ENCODE measurements around the gene CYP11A1.

CYP11A1 gene

DNA sequence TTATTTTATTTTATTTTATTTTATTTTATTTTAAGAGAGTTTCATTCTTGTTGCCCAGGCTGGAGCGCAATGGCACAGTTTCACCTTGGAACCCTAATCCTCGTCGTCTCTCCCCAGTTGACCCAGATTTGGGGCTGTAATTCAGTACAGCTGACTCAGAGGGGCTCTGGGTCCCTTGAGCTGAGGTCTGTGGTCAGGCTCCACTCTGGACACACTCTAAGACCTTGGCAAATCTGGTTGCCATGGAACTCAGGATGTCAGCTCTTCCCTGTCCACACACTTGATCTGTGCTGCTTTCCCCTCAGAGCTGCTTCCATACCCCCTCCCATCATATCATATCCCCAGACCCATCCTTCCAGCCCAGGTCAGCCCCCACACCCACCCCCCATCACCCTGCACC is 675 bp upstream of the CYP11A1 start:
- Histone ChIP-seq H4K20me1 (ENCODE audit: insufficient read depth, low read length, poor library complexity, severe bottlenecking) (no peaks in the 10 kb centered on the region), H3K4me1 (ENCODE audit: insufficient read depth, low read length, poor library complexity, severe bottlenecking) (no peaks in the 10 kb centered on the region), H3F3A (ENCODE audit: low read depth) (no peaks in the 10 kb centered on the region), H3K79me2 (ENCODE audit: insufficient read depth, low read length) (no peaks in the 10 kb centered on the region), H3K9me3 (ENCODE audit: insufficient read depth, low read depth, low read length) (no peaks in the 10 kb centered on the region), H3K36me3 (ENCODE audit: insufficient read depth, low read length) (no peaks in the 10 kb centered on the region), H3K27me3 (ENCODE audit: insufficient read depth, low read length, poor library complexity, severe bottlenecking) (no peaks in the 10 kb centered on the region), H2AFZ (ENCODE audit: low read length) (no peak overlapping the region), H3K9ac (ENCODE audit: low read depth, low read length, poor library complexity, severe bottlenecking) (no peak overlapping the region), H3K9me2 (replicated peaks; ENCODE audit: low read depth, low read length) (no peaks in the 10 kb centered on the region), H3K4me3 (ENCODE audit: low read length, poor library complexity, severe bottlenecking) (no peak overlapping the region), H3K4me2 (ENCODE audit: low read depth, low read length, poor library complexity, severe bottlenecking) (no peak overlapping the region)
- no peak for TF ChIP-seq EZH2phosphoT487 (IDR thresholded peaks at IDR 0.05; ENCODE audit: borderline replicate concordance)
- TF ChIP-seq, protein P1, sequence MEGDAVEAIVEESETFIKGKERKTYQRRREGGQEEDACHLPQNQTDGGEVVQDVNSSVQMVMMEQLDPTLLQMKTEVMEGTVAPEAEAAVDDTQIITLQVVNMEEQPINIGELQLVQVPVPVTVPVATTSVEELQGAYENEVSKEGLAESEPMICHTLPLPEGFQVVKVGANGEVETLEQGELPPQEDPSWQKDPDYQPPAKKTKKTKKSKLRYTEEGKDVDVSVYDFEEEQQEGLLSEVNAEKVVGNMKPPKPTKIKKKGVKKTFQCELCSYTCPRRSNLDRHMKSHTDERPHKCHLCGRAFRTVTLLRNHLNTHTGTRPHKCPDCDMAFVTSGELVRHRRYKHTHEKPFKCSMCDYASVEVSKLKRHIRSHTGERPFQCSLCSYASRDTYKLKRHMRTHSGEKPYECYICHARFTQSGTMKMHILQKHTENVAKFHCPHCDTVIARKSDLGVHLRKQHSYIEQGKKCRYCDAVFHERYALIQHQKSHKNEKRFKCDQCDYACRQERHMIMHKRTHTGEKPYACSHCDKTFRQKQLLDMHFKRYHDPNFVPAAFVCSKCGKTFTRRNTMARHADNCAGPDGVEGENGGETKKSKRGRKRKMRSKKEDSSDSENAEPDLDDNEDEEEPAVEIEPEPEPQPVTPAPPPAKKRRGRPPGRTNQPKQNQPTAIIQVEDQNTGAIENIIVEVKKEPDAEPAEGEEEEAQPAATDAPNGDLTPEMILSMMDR (conservative IDR thresholded peaks at IDR 0.05; ENCODE audit: low read length) = no peak

DNA sequence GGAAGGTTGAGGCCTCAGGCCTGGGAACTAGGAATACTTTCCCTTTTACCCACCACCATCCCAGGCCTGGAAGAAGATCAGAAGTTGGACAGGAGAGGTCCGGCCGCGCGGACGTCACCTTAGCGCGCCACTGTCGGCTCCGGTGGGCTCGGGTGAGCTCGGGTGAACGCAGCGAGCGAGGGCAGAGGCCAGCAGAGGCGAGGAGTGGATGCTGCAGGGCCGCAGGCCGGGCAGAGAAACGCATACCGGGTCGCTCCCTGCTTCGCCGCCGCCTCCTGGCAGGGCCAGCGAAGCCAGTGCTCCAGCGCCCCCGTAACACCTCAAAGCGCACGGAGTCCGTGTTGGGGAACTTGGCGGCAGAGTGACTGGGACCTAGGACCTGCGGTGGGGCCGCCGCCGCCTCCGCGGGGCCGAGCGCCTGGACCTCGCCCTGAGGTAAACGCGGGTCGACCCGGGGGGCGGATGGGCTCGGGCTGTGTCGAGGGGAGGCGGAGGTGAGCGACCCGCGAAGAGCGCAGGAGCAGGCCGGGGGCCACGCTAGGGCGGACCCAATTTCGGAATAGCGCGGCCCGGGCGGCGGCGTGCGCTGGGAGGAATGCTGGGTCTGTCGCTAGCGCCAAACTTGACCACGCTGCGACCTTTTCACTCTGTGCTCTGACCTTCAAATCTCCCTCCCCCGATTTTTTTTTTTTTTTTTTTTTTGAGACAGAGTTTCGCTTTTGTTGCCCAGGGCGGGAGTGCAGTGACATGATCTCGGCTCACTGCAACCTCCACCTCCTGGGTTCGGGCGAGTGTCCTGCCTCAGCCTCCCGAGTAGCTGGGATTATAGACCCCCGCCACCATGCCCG is 1.6 kb downstream of the CYP11A1 start:
- Histone ChIP-seq H3K9ac (ENCODE audit: low read depth, low read length, poor library complexity, severe bottlenecking) (no peak overlapping the region), H3K4me3 (ENCODE audit: low read length, poor library complexity, severe bottlenecking) (no peak overlapping the region), H3K4me2 (ENCODE audit: low read depth, low read length, poor library complexity, severe bottlenecking) (no peak overlapping the region), H3K36me3 (ENCODE audit: insufficient read depth, low read length) (no peaks in the 10 kb centered on the region), H3K4me1 (ENCODE audit: insufficient read depth, low read length, poor library complexity, severe bottlenecking) (no peaks in the 10 kb centered on the region), H3K79me2 (ENCODE audit: insufficient read depth, low read length) (no peaks in the 10 kb centered on the region), H3K27me3 (ENCODE audit: insufficient read depth, low read length, poor library complexity, severe bottlenecking) (no peaks in the 10 kb centered on the region), H4K20me1 (ENCODE audit: insufficient read depth, low read length, poor library complexity, severe bottlenecking) (no peaks in the 10 kb centered on the region), H3K9me3 (ENCODE audit: insufficient read depth, low read depth, low read length) (no peaks in the 10 kb centered on the region), H3F3A (ENCODE audit: low read depth) (no peaks in the 10 kb centered on the region), H2AFZ (ENCODE audit: low read length) (no peak overlapping the region), H3K9me2 (replicated peaks; ENCODE audit: low read depth, low read length) (no peaks in the 10 kb centered on the region)
- TF ChIP-seq, protein P1 (conservative IDR thresholded peaks at IDR 0.05; ENCODE audit: low read length) = no peak
- TF ChIP-seq EZH2phosphoT487 (IDR thresholded peaks at IDR 0.05; ENCODE audit: borderline replicate concordance) = no peak

DNA sequence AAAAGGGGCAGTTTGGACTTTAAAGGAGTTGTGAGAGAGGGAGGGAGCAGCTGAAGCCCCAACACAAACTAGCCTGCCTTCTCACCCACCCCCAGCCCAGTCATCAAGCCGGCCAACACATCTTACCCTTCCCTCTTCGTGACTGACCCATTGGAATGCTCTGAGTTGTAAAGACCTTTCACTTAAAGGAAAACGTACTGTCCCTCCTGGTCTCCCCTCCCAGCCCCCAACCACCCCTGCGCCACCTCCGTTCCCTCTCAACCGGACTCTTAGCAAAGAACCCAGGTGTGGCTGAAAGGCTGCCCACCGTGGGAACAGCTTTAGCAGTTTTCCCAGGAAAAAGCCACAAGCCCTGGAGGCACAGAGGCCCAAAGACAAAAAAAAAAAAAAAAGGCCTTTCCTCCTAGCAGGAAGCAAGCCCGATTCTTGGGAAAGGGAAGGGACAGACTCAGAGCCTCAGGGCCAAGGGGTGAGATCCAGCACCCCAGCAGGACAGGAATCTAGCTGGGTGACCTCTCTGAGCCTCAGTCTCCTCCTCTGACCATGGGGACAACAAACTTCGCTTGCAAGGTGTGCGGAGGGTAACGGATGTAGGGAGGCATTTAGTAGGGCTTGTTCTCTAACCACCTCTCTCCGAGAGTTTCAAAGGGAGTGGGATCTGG is 2.4 kb downstream of the CYP11A1 start:
- Histone ChIP-seq H3K9me2 (replicated peaks; ENCODE audit: low read depth, low read length) (no peaks in the 10 kb centered on the region), H3K27me3 (ENCODE audit: insufficient read depth, low read length, poor library complexity, severe bottlenecking) (no peaks in the 10 kb centered on the region), H3K4me2 (ENCODE audit: low read depth, low read length, poor library complexity, severe bottlenecking) (no peak overlapping the region), H3K79me2 (ENCODE audit: insufficient read depth, low read length) (no peaks in the 10 kb centered on the region), H3K9ac (ENCODE audit: low read depth, low read length, poor library complexity, severe bottlenecking) (no peak overlapping the region), H3K9me3 (ENCODE audit: insufficient read depth, low read depth, low read length) (no peaks in the 10 kb centered on the region), H3F3A (ENCODE audit: low read depth) (no peaks in the 10 kb centered on the region), H4K20me1 (ENCODE audit: insufficient read depth, low read length, poor library complexity, severe bottlenecking) (no peaks in the 10 kb centered on the region), H2AFZ (ENCODE audit: low read length) (no peak overlapping the region), H3K4me1 (ENCODE audit: insufficient read depth, low read length, poor library complexity, severe bottlenecking) (no peaks in the 10 kb centered on the region), H3K36me3 (ENCODE audit: insufficient read depth, low read length) (no peaks in the 10 kb centered on the region), H3K4me3 (ENCODE audit: low read length, poor library complexity, severe bottlenecking) (no peak overlapping the region)
- TF ChIP-seq, protein P1 (conservative IDR thresholded peaks at IDR 0.05; ENCODE audit: low read length) = no peak
- no peak for TF ChIP-seq EZH2phosphoT487 (IDR thresholded peaks at IDR 0.05; ENCODE audit: borderline replicate concordance)
